ENCODE data around the gene LRP1. TPM values are rescaled to one million over a fixed set of nuclear protein-coding genes. Genes with fewer than 3 reads are reported as not detected.

The LRP1 gene
- total and polyA plus RNA-seq, 2 of the 13 experiments (the other 11 are each of a cell fraction or from before 2014, with no cell fraction given): 14.7 to 30.8 TPM

DNA sequence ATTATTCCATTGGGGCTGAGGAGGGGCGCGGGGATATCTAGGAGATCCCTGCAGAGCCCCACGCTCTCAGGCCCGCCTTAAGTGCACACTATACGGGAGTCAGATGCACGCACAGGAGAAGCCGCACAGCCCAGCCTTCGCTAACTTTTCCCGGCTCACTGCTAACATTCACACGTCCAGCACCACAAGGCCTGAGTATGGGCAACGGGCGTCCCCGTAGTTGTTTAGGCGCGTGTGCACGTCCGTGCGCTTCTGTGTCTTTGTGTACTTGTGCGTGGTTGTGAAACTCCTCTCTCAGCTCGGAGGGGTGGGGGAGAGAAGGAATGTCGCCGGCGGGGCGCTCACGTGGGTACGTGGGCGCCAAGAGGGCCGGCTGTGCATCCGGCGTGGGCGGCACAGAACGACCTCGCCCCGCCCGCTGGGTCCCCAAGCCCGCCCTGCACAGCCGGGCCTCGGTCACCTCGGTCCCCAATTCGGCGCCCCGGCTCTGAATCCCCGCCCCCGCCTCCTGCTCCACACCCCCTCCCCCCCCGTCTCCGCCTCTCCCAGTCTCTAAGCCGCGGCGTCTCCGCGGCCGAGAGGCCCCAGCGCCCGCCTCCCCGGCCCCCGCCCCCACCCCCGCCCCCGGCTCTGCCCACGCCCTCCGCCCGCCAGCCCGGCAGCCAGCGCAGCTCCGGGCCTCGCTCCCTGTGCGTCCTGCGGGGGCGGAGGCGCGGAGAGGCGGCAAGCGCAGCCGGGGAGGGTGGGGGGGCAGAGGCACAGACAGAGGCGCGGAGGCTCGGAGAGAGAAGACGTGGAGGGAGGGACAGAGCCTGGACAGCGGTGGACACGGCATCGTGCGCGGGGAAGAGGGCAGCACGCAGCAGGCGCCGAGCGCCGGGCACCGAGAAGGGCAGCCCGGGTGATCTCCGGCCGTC is 39.7 kb upstream of the LRP1 start, which contains the start of gene NAB2:
NAB2 (plus strand) TSS at position 761 of the 917 bp plus-strand sequence. CDS start 158 bp downstream, outside the sequence.
- Histone ChIP-seq H3K4me3 (replicated peaks in 1 of 3; ENCODE audit: insufficient read depth in 1 of 3, low read depth in 2 of 3, low read length in 3 of 3) (peak within 1 kb of the TSS; percentile 83 to 93 (median 84)), H3K27me3 (ENCODE audit: control insufficient read depth in 1 of 2, insufficient read depth in 2 of 2, low read length in 2 of 2) (no peaks in the 10 kb centered on the region; a peak in 1 of 5 replicates), H3K4me1 (ENCODE audit: insufficient read depth, low read length) (peaks cover 28% of the 10 kb centered on the region), H3K4me2 (ENCODE audit: low read depth, low read length) (peak within 1 kb of the TSS; percentile 90), H2AFZ (ENCODE audit: low read length) (no peak within 1 kb of the TSS), H3K9me3 (ENCODE audit: low read length) (no peaks in the 10 kb centered on the region), H3K36me3 (replicated peaks in 1 of 2; ENCODE audit: control insufficient read depth in 1 of 2, insufficient read depth in 2 of 2, low read length in 2 of 2) (peaks cover 5 to 26% of the 10 kb centered on the region in 2 experiments; a peak in 4 of 5 replicates), H3K79me2 (ENCODE audit: insufficient read depth, low read length) (peaks cover 15% of the 10 kb centered on the region), H3K9ac (ENCODE audit: insufficient read depth, low read depth, low read length) (peak within 1 kb of the TSS; percentile 82), H3K27ac (ENCODE audit: extremely low read length, insufficient read depth, low read length) (peak within 1 kb of the TSS; percentile 88), H4K20me1 (ENCODE audit: insufficient read depth, low read length) (0 out of 2 replicates have a peak, but pooled peaks cover 4% of the 10 kb centered on the region)
- intact Hi-C loops (cut with micrococcal nuclease; ENCODE audit: unreplicated experiment): loop anchor here (1.0 to 2.0 kb wide), 2 partner anchors 14 to 22 kb away; partner anchors contain the start of gene STAT6
- POLR2A ChIA-PET: interaction anchor here (0.6 to 5.0 kb wide), 16 partner anchors 9 to 432 kb away, joined by 3 to 184 read pairs (median 4); partner anchors contain the start of genes DDIT3, LRP1, NEMP1 and SHMT2
- DNase-seq (ENCODE audit: low spot score) (peak; percentile 95), ATAC-seq (peak; percentile 80), FAIRE-seq (peak; percentile 88)
- in situ Hi-C loops (cut with HindIII; ENCODE audit: extremely low pct_ligation_motif_present, low pct_unique_long_range_greater_than_20kb): no loop called here
- CTCF ChIA-PET (ENCODE audit: low intra/inter-chr PET ratio, low total read pairs): no interaction called here
- WGBS (ENCODE audit: low lambda C conversion rate): 1% methylated on average over 49 of the region's 91 CpGs
- BruUV-seq (replicated peaks): no TSS peak
- TF ChIP-seq ZNF331 (CRISPR knock-in tag; IDR thresholded peaks at IDR 0.05): peak; percentile 66
- peak; percentile 71; the same call in 1 of the 2 replicates for TF ChIP-seq MLX (CRISPR knock-in tag; IDR thresholded peaks at IDR 0.05)
- TF ChIP-seq PHF20 (CRISPR knock-in tag; IDR thresholded peaks at IDR 0.05): peak; percentile 50
- peak; percentile 55; the same call in 1 of the 2 replicates for TF ChIP-seq ZNF776 (CRISPR knock-in tag; IDR thresholded peaks at IDR 0.05)
- TF ChIP-seq, protein P1, sequence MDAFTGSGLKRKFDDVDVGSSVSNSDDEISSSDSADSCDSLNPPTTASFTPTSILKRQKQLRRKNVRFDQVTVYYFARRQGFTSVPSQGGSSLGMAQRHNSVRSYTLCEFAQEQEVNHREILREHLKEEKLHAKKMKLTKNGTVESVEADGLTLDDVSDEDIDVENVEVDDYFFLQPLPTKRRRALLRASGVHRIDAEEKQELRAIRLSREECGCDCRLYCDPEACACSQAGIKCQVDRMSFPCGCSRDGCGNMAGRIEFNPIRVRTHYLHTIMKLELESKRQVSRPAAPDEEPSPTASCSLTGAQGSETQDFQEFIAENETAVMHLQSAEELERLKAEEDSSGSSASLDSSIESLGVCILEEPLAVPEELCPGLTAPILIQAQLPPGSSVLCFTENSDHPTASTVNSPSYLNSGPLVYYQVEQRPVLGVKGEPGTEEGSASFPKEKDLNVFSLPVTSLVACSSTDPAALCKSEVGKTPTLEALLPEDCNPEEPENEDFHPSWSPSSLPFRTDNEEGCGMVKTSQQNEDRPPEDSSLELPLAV (CRISPR knock-in tag; conservative IDR thresholded peaks at IDR 0.05; ENCODE audit: low read depth): no peak
- peak; percentile 33; the same call in 1 of the 2 replicates for TF ChIP-seq SIX1 (CRISPR knock-in tag; IDR thresholded peaks at IDR 0.05; ENCODE audit: borderline replicate concordance)
- peak; percentile 73 for TF ChIP-seq MED13 (CRISPR knock-in tag; IDR thresholded peaks at IDR 0.05)
- TF ChIP-seq ATF7-NPFF (CRISPR knock-in tag; IDR thresholded peaks at IDR 0.05; ENCODE audit: low read depth): peak; percentile 57; the same call in 1 of the 2 replicates
- peak; percentile 40; the same call in 1 of the 2 replicates for TF ChIP-seq BCL6 (CRISPR knock-in tag; IDR thresholded peaks at IDR 0.05)
- TF ChIP-seq NCOA5 (CRISPR knock-in tag; IDR thresholded peaks at IDR 0.05): no peak
- 0 out of 2 replicates have a peak, but pooled peaks have one; percentile 39 for TF ChIP-seq CCDC6 (CRISPR knock-in tag; IDR thresholded peaks at IDR 0.05)
- TF ChIP-seq RNF2 (conservative IDR thresholded peaks at IDR 0.05; ENCODE audit: low read depth): peak; percentile 83; the same call in 1 of the 2 replicates
- TF ChIP-seq, protein P2, sequence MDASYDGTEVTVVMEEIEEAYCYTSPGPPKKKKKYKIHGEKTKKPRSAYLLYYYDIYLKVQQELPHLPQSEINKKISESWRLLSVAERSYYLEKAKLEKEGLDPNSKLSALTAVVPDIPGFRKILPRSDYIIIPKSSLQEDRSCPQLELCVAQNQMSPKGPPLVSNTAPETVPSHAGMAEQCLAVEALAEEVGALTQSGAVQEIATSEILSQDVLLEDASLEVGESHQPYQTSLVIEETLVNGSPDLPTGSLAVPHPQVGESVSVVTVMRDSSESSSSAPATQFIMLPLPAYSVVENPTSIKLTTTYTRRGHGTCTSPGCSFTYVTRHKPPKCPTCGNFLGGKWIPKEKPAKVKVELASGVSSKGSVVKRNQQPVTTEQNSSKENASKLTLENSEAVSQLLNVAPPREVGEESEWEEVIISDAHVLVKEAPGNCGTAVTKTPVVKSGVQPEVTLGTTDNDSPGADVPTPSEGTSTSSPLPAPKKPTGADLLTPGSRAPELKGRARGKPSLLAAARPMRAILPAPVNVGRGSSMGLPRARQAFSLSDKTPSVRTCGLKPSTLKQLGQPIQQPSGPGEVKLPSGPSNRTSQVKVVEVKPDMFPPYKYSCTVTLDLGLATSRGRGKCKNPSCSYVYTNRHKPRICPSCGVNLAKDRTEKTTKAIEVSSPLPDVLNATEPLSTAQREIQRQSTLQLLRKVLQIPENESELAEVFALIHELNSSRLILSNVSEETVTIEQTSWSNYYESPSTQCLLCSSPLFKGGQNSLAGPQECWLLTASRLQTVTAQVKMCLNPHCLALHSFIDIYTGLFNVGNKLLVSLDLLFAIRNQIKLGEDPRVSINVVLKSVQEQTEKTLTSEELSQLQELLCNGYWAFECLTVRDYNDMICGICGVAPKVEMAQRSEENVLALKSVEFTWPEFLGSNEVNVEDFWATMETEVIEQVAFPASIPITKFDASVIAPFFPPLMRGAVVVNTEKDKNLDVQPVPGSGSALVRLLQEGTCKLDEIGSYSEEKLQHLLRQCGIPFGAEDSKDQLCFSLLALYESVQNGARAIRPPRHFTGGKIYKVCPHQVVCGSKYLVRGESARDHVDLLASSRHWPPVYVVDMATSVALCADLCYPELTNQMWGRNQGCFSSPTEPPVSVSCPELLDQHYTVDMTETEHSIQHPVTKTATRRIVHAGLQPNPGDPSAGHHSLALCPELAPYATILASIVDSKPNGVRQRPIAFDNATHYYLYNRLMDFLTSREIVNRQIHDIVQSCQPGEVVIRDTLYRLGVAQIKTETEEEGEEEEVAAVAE (CRISPR knock-in tag; IDR thresholded peaks at IDR 0.05; ENCODE audit: borderline replicate concordance): no peak
- TF ChIP-seq RARG (CRISPR knock-in tag; IDR thresholded peaks at IDR 0.05; ENCODE audit: low read depth): no peak
- no peak for TF ChIP-seq EED (CRISPR knock-in tag; IDR thresholded peaks at IDR 0.05)
- TF ChIP-seq FOXC1 (CRISPR knock-in tag; IDR thresholded peaks at IDR 0.05; ENCODE audit: borderline replicate concordance): 0 out of 2 replicates have a peak, but pooled peaks have one; percentile 37

All from HepG2 (cell line).